CD4-positive, alpha-beta T cell treated with Interleukin-12 subunit alpha and Interleukin-12 subunit beta, for 1 hour (primary cell): Measurements from ENCODE around the gene PTPN13.

Experiments
- DNase-seq: peaks from one replicate; pipeline ENCODE4 v3.0.0-alpha.2; 2020

PTPN13 gene

GRCh38 chr4:86730310-86730709, 136.2 kb downstream of the PTPN13 start:
- no peak for DNase-seq

DNA sequence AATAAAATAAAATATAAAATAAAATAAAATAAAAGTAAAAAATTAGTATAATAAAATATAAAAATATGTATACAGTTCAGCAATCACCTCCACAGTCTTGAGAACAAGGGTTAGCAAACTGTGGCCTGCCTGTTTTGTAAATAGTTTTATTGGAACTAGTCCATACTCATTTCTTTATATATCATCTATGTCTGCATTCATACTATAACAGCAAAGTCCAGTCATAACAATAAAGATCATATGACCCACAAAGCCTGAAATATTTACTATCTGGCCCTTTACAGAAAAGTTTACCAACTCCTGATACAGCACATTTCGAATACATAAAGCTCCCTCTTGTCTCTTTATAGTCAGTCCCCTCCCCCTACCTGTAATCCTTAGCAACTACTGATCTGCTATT, 143.1 kb downstream of the PTPN13 start:
- DNase-seq: no peak

DNA sequence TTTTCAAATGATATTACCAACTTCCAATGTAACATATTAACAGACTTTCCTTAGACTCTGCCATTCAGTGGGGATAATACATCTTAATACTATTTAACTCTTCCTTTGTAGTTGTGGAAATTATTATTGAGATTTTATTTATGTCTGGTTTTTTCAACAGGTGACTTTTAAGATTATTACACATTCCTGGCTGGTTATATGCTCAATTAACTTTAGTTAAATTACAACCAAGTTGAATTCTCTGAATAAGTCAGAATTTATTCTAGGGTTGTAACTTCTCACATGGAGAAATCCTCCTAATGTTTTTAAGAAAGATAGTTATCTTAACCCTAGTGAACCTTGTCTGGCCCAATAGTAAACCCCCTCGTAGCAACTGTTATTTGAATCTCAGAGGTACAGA, 147.7 kb downstream of the PTPN13 start:
- DNase-seq: no peak

DNA sequence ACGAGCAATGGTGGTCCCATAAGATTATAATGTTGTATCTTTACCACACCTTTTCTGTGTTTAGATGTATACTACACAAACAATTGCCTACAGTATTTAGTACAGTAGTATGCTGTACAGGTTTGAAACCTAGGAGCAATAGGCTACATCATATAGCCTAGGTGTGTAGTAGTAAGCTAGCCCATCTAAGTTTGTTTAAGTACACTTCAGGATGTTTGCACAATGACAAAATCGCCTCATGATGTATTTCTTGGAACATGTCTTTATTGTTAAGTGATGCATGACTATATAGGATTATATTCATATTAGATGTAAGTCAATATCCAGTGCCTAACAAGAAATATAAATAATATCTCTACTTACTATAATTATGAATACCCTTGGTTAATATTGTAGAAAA, 150.5 kb downstream of the PTPN13 start:
- no peak for DNase-seq

- DNase-seq: no peak
Measured at GRCh38 chr4:86749121-86749520, 155.0 kb downstream of the PTPN13 start.

DNA sequence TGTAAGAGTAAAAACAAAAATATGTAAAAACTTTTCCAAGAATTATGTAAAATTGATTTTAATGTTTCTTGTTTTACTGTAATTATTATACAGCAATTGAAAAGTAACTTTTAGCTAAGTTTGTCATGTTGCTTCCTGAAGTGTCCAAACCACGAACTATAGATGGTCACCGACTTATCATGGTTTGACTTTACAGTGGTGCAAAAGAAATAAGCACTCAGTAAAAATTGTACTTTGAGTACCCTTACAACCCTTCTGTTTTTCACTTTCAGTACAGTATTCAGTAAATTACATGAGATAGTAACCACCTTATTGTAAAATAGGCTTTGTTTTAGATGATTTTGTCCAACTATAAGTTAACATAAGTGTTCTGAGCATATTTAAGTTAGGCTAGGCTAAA, 161.3 kb downstream of the PTPN13 start:
- no peak for DNase-seq

- DNase-seq: no peak
Measured at GRCh38 chr4:86757468-86757867, 163.4 kb downstream of the PTPN13 start.

DNA sequence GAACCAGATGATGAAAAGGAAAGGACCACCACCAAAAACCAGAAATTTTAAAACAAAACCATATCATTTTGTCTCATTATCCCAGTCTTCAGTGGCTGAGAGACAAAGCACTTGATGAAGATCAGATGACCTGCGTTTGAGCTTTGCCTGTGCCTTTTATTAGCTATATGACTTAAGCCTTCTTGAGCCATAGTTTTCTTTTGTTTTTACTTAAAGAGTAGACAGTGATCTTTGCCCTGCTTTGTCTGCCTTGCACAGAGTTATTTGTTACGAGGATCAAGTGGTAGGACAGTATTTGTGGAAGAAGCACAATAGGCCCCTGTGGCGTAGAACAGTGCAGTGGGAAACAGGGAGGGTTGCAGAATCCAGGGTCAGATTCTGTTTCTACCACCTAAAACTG, 165.2 kb downstream of the PTPN13 start:
- no peak for DNase-seq

DNA sequence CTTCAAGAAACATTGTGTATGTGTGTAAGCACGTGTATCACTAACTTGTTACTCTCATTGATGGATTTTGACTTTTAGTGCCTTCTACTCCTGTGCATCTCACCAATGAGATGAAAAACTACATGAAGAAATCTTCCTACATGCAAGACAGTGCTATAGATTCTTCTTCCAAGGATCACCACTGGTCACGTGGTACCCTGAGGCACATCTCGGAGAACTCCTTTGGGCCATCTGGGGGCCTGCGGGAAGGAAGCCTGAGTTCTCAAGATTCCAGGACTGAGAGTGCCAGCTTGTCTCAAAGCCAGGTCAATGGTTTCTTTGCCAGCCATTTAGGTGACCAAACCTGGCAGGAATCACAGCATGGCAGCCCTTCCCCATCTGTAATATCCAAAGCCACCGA, 168.5 kb downstream of the PTPN13 start:
- no peak for DNase-seq

- DNase-seq: no peak
Measured at GRCh38 chr4:86769794-86770193, 175.7 kb downstream of the PTPN13 start.

DNA sequence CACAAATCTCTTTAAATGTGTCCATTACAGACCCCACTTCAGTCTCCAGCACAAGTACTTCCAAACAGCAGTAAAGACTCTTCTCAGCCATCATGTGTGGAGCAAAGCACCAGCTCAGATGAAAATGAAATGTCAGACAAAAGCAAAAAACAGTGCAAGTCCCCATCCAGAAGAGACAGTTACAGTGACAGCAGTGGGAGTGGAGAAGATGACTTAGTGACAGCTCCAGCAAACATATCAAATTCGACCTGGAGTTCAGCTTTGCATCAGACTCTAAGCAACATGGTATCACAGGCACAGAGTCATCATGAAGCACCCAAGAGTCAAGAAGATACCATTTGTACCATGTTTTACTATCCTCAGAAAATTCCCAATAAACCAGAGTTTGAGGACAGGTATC, 177.0 kb downstream of the PTPN13 start:
- no peak for DNase-seq

DNA sequence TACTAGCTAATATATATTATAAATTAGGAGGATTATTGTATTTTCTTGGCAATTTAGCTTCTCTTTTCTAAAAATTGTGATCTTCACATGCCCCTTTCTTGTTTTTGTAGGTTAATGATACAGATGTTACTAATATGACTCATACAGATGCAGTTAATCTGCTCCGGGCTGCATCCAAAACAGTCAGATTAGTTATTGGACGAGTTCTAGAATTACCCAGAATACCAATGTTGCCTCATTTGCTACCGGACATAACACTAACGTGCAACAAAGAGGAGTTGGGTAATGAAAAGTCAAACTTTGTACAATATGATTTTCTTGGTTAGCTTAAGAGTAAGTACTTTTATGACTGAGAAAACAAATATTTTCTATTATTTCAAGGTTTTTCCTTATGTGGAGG, 180.9 kb downstream of the PTPN13 start:
- no peak for DNase-seq

GRCh38 chr4:86778175-86778574, 184.1 kb downstream of the PTPN13 start:
- no peak for DNase-seq

DNA sequence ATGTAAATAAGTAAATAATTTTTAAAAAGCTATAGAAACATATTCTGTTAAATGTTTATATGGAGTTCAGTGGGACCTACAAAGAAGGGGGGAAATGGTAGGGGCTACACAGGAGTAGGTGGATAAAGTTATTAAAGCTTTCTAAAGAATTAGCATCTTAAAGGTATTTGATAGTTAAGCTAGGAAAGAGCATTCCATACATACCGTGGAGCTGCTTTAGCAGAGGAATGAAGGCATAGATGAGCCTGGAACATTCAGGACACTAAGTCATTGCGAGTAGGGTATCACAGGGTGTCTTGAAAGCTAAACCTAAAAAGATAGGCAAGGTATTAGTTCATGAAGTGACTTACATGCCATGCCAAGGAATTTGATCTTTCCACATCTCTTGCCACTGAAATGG, 194.7 kb downstream of the PTPN13 start:
- DNase-seq: no peak

DNA sequence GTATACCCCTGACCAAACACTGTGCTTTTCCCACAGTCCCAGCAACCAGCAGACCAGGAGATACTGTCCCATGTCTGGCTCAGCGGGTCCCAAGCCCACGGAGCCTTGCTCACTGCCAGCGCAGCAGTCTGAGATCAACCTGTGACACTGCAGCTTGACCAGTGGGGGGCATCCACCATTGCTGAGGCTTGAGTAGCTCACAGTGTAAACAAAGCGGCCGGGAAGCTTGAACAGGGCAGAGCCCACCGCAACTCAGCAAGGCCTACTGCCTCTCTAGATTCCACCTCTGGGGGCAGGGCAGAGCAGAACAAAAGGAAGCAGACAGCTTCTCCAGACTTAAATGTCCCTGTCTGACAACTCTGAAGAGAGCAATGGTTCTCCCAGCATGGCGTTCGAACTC, 197.0 kb downstream of the PTPN13 start:
- no peak for DNase-seq

DNA sequence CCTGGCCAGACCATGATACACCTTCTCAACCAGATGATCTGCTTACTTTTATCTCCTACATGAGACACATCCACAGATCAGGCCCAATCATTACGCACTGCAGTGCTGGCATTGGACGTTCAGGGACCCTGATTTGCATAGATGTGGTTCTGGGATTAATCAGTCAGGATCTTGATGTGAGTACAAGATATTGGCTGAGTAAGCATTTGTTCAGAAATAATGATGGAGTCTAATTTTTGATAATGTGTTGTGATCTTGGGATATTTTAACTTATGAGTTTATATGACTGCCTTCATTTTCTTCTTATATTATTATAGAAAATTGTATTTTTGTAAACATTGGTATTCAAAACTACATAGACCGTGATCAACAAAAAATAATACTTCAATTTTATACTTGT, 215.7 kb downstream of the PTPN13 start:
- no peak for DNase-seq

DNA sequence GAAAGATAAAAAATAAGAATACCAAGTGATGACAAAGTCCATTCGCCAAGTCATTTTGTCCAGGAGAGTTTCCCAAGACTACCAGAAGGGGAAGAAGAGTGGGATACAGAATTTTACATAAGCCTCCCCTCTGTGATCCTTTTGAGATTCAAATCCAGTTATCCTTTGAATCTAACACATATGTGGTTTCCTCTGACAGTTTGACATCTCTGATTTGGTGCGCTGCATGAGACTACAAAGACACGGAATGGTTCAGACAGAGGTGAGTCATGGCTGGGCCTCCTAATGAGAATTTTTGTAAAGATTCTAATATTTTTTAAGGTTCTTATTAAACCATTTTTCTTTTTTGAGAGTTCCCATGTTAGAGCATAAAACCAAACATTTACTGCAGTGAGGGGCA, 216.7 kb downstream of the PTPN13 start:
- DNase-seq: no peak

DNA sequence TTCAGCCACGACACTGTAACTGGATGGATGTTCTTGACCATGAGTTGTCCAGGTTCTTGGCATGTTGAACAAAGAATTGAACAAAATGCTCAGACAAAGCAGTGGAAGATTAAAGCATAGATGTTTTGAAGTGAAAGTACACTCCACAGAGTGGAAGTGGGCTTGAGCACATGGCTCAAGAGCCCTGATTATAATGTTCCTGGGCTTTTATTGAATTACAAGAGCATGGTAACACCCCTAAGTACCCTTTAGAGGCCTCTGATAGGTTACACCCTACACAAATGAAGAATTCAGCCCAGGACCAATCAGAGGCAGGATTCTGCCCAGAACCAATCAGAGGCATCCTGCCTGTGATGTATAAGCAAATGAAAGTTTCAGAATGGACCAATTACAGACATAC, 221.5 kb downstream of the PTPN13 start:
- no peak for DNase-seq

DNA sequence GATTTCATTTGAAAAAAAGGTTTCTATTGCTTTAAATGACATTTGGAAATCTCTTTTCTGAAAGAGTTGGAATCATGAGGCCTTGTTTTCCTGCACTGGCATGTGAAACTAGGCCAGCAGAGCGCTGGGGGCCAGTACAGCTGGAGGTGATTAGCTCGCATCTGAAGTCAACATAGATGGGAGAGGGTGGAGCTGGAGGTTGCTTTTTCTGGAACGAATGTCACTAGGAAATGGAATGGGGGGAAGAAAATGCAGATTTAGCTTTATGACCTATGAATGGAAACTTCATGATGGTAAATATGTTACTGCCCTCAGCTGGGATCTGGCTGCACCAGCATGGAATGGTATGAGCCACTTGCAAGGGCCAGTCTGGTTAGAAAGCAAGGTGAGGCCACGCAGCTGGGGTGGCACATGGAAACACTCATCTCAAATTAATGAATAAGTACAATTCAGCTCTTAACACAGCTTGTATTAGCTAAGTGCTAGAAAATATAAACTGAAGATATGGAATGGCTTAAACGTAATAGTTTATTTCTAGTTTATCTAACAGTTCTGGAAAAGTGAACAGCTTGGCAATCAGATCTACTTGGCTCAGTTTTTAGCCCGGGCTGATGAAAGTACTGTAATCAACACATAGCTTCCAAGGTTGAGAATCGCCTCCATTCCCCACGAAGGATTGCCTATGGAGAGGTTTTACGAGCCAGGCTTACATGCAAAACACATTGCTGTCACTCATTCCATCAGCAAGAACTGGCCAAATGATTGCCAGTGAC, 222.6 kb downstream of the PTPN13 start:
- no peak for DNase-seq

DNA sequence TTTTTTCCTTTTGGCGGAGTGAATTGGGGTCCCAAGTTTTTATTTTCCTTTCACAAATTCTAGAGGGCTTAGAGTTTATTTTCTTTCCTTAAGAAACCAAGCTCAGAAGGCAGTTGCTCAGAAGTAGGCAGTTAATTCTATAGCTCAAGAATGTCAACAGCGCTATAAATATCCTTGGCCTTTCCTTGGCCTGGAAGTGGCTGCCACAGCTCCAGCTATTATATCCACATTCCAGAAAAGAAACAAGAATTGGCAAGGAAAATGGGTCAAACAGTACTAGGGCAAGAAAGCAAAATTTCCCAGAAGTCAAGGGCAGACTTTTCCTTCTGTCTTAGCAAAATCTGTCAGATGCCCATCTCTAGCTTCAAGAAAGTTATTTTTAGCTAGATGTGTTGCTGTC, 224.1 kb downstream of the PTPN13 start:
- no peak for DNase-seq

- no peak for DNase-seq
Measured at GRCh38 chr4:86818841-86819240, 224.7 kb downstream of the PTPN13 start.

- no peak for DNase-seq
Measured at GRCh38 chr4:86819561-86819960, 225.4 kb downstream of the PTPN13 start.

GRCh38 chr4:86821151-86821550, 227.0 kb downstream of the PTPN13 start:
- no peak for DNase-seq

GRCh38 chr4:86822136-86822535, 228.0 kb downstream of the PTPN13 start:
- DNase-seq: no peak

- DNase-seq: no peak
Measured at GRCh38 chr4:86825511-86825910, 231.4 kb downstream of the PTPN13 start.
